DND-41 (cell line): ENCODE results near the gene UBD.

Experiments
- EZH2 ChIP-seq: IDR thresholded peaks from 3 replicates; pipeline ENCODE4 v1.6.1; 2012; ENCODE audit warnings: borderline replicate concordance, low read depth, mild to moderate bottlenecking, moderate library complexity, low read length, inconsistent platforms; ENCODE audit not compliant: severe bottlenecking
- TF ChIP-seq, protein P1 (sequence below): IDR thresholded peaks from 2 replicates; pipeline ENCODE4 v1.5.1; 2012; ENCODE audit warnings: borderline replicate concordance, low read length, moderate library complexity, mild to moderate bottlenecking; ENCODE audit not compliant: poor library complexity, severe bottlenecking; ENCODE audit errors: extremely low read depth

DNA sequence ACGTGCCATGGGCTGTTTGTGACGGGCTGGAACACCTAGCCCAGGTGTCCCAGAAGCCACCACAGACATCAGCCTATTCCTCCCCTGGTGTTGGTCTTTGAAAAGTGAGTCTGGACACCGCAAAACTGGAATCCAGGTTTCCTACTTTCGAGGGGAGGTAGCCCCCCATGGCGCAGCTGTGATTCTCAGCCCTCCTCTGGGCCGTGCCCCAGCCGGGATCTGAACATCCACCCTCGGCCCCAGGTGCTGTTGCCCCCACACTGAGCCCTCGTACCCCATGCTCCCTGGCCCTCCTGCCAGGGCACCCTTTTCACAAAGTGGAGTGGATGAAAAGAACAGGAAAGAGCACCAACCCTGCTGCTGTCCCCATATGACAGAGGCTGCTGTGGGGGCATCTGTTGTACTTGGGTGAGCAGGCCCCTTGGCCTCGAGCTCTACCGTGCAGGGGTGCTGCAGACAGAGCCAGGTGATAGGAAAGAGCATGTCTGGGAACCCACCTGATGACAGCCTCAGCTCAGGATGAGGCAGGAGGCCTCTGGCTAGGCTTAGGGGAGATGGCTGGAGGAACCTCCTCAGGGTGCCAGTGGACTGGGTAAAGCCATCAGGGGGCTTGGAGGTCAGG, 53.0 kb downstream of the UBD start:
- TF ChIP-seq, protein P1, sequence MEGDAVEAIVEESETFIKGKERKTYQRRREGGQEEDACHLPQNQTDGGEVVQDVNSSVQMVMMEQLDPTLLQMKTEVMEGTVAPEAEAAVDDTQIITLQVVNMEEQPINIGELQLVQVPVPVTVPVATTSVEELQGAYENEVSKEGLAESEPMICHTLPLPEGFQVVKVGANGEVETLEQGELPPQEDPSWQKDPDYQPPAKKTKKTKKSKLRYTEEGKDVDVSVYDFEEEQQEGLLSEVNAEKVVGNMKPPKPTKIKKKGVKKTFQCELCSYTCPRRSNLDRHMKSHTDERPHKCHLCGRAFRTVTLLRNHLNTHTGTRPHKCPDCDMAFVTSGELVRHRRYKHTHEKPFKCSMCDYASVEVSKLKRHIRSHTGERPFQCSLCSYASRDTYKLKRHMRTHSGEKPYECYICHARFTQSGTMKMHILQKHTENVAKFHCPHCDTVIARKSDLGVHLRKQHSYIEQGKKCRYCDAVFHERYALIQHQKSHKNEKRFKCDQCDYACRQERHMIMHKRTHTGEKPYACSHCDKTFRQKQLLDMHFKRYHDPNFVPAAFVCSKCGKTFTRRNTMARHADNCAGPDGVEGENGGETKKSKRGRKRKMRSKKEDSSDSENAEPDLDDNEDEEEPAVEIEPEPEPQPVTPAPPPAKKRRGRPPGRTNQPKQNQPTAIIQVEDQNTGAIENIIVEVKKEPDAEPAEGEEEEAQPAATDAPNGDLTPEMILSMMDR, result no peak
- TF ChIP-seq EZH2, result no peak
